GM12878 (cell line): ENCODE data around the gene DCLK2. TPM values are rescaled to one million over a fixed set of nuclear protein-coding genes. Genes with fewer than 3 reads are reported as not detected.

Source experiments
- ATAC-seq: fragments of 200-7000 bp; cut with Tn5 transposase; 3 replicates; pipeline ENCODE4 v1.9.1; 2020; ENCODE audit warnings: mild to moderate bottlenecking, moderate library complexity
- BruUV-seq: library from RNA; stranded (reverse); fragments of 400-500 nt; replicated peaks from 2 replicates; lab custom pipeline; 2021; lab: Mats Ljungman, UMichigan
- CTCF ChIA-PET: fragments of 300-600 bp; sonication (Branson Sonifier 250); formaldehyde crosslinking; extraction: SDS; loops from one replicate; lab custom pipeline; 2021; ENCODE audit warnings: inconsistent platforms; lab: Yijun Ruan, JAX
- POLR2A ChIA-PET: fragments of 350-600 bp; formaldehyde crosslinking; extraction: SDS; loops from one replicate; lab custom pipeline; 2021; ENCODE audit warnings: inconsistent platforms; lab: Charles Lee
- RAD21 ChIA-PET: fragments of 300-600 bp; sonication (Branson Sonifier 250); formaldehyde crosslinking; loops from one replicate; lab custom pipeline; 2023; ENCODE audit warnings: antibody characterized with exemption; ENCODE audit not compliant: unreplicated experiment; lab: Charles Lee
- SMC1A ChIA-PET: fragments of 300-600 bp; sonication (Branson Sonifier 250); formaldehyde crosslinking; loops from one replicate; lab custom pipeline; 2023; ENCODE audit not compliant: unreplicated experiment, uncharacterized antibody; lab: Charles Lee
- DNase-seq: peaks from one replicate; pipeline ENCODE4 v3.0.0-alpha.2; 2011; ENCODE audit warnings: low read depth, low spot score
- FAIRE-seq: peaks from 3 replicates; lab custom pipeline; 2011; peaks lifted over from hg19 to GRCh38; lab: Jason Lieb, UNC
- H2AFZ ChIP-seq: 2 replicates; pipeline ENCODE4 v1.6.0; 2011; ENCODE audit warnings: low read depth, low read length, control low read depth; ENCODE audit not compliant: control insufficient read depth
- H3K27ac ChIP-seq: 2 replicates; pipeline ENCODE4 v1.5.1; 2011; ENCODE audit warnings: control low read depth; ENCODE audit not compliant: control insufficient read depth, insufficient read depth
- H3K27me3 ChIP-seq, 2 experiments: replicated peaks in 1 of 2; 2 replicates each; pipeline versions ENCODE4 v1.6.0 to v1.6.1; 2011; ENCODE audit warnings: low read length in 1 of 2; ENCODE audit not compliant: control insufficient read depth in 2 of 2, insufficient read depth in 2 of 2
- H3K36me3 ChIP-seq, 2 experiments: 2 replicates each; pipeline ENCODE4 v1.5.1; 2011; ENCODE audit warnings: low read length in 1 of 2; ENCODE audit not compliant: control insufficient read depth in 2 of 2, insufficient read depth in 2 of 2
- H3K4me1 ChIP-seq: 2 replicates; pipeline ENCODE4 v1.6.1; 2011; ENCODE audit warnings: mild to moderate bottlenecking, low read length, moderate library complexity, mixed read lengths; ENCODE audit not compliant: control insufficient read depth, insufficient read depth
- H3K4me2 ChIP-seq: 2 replicates; pipeline ENCODE4 v1.6.0; 2011; ENCODE audit warnings: control low read depth; ENCODE audit not compliant: control insufficient read depth, insufficient read depth
- H3K4me3 ChIP-seq: fragments of 200-600 bp; sonication (generic); 2 replicates; pipeline ENCODE4 v1.5.1; 2016
- H3K79me2 ChIP-seq: 2 replicates; pipeline ENCODE4 v1.6.0; 2011; ENCODE audit warnings: low read length; ENCODE audit not compliant: control insufficient read depth, insufficient read depth
- H3K9ac ChIP-seq: 2 replicates; pipeline ENCODE4 v1.8.0; 2011; ENCODE audit warnings: low read length, control low read depth, mixed read lengths; ENCODE audit not compliant: control insufficient read depth, insufficient read depth
- H3K9me3 ChIP-seq: replicated peaks from 3 replicates; pipeline ENCODE4 v1.5.1; 2011; ENCODE audit warnings: mild to moderate bottlenecking, low read length; ENCODE audit not compliant: control insufficient read depth, insufficient read depth
- H4K20me1 ChIP-seq: 2 replicates; pipeline ENCODE4 v1.6.0; 2011; ENCODE audit not compliant: control insufficient read depth, insufficient read depth
- JUNB ChIP-seq: IDR thresholded peaks from 2 replicates; pipeline ENCODE4 v1.6.1; 2016; ENCODE audit warnings: antibody characterized with exemption, mild to moderate bottlenecking
- MEF2A ChIP-seq: IDR thresholded peaks from 2 replicates; pipeline ENCODE4 v1.6.1; 2011; ENCODE audit warnings: low read depth, mild to moderate bottlenecking, low read length, moderate library complexity; ENCODE audit not compliant: insufficient read depth
- MTA3 ChIP-seq: IDR thresholded peaks from 2 replicates; pipeline ENCODE4 v1.6.1; 2012; ENCODE audit warnings: low read length, inconsistent platforms, borderline replicate concordance
- MYB ChIP-seq: fragments of 150-350 bp; IDR thresholded peaks from 2 replicates; pipeline ENCODE4 v1.6.1; 2014; ENCODE audit warnings: mild to moderate bottlenecking, low read depth, low read length, borderline replicate concordance
- POLR2AphosphoS2 ChIP-seq: IDR thresholded peaks from 2 replicates; pipeline ENCODE4 v1.6.1; 2011; ENCODE audit warnings: low read depth, mild to moderate bottlenecking, low read length, improper control_type of control experiment, moderate library complexity
- RB1 ChIP-seq: fragments of 450-650 bp; formaldehyde crosslinking; IDR thresholded peaks from 2 replicates; pipeline ENCODE4 v1.6.1; 2017; ENCODE audit warnings: mild to moderate bottlenecking, borderline replicate concordance
- RFX5 ChIP-seq: IDR thresholded peaks from 2 replicates; pipeline ENCODE4 v1.6.1; 2011; ENCODE audit warnings: low read depth, low read length, improper control_type of control experiment
- SMAD5 ChIP-seq: IDR thresholded peaks from 2 replicates; pipeline ENCODE4 v1.6.1; 2016; ENCODE audit warnings: antibody characterized with exemption, low read depth
- SMARCA5 ChIP-seq: fragments of 450-650 bp; IDR thresholded peaks from 2 replicates; pipeline ENCODE4 v1.6.1; 2017; ENCODE audit warnings: mild to moderate bottlenecking
- SP1 ChIP-seq: IDR thresholded peaks from one replicate; pipeline ENCODE4 v1.6.1; 2011; ENCODE audit warnings: low read depth, low read length
- WGBS: methylation state at CpG from one replicate; pipeline ENCODE4 v1.1.6; 2016; ENCODE audit warnings: low lambda C conversion rate; ENCODE audit not compliant: insufficient replicate concordance, insufficient coverage; ENCODE audit errors: missing lambda C conversion rate; 5-methylcytosine and 5-hydroxymethylcytosine counted together
- in situ Hi-C: fragments of 300-500 bp; cut with MboI; formaldehyde crosslinking; loops from 9 replicates; pipeline ENCODE4 v1.14.3; 2018; ENCODE audit warnings: mixed read lengths
- intact Hi-C: fragments of 100-400 bp; cut with micrococcal nuclease; formaldehyde crosslinking; loops from one replicate; pipeline ENCODE4 v1.14.2; 2022; ENCODE audit not compliant: unreplicated experiment
- polyA plus RNA-seq, 11 experiments: library from polyadenylated mRNA; depleted of rRNA in 4 of 11; unstranded in 6 of 11; stranded (reverse) in 5 of 11; fragments of >200 nt; fragmentation: Nextera tagmentation in 4 of 11; fragmentation: Illumina TruSeq in 1 of 11; extraction: Ambion mirVana in 4 of 11; extraction: Trizol in 1 of 11; gene quantifications; 1 replicate in 1 of 11; 2 replicates in 10 of 11; pipeline versions ENCODE4 v1.2.1 to v1.2.3, GENCODE V29; 2011 to 2016; ENCODE audit warnings: inconsistent platforms in 2 of 11, missing spikeins in 2 of 11, low read depth in 1 of 11
- total RNA-seq, 4 experiments: library from RNA; depleted of rRNA in 3 of 4; stranded (reverse); fragments of >200 nt in 3 of 4; fragmentation: Illumina TruSeq in 1 of 4; extraction: Trizol in 1 of 4; gene quantifications; 2 replicates each; pipeline versions ENCODE4 v1.2.1 to v1.2.3, GENCODE V29; 2013 to 2021
- TF ChIP-seq, protein P1 (sequence below): IDR thresholded peaks from 2 replicates; pipeline ENCODE4 v1.6.1; 2012; ENCODE audit warnings: low read depth, low read length, improper control_type of control experiment
- TF ChIP-seq, protein P2 (sequence below): fragments of 450-650 bp; IDR thresholded peaks from 2 replicates; pipeline ENCODE4 v1.6.1; 2018; ENCODE audit warnings: borderline replicate concordance, mild to moderate bottlenecking; ENCODE audit not compliant: partially characterized antibody

The DCLK2 gene
- total and polyA plus RNA-seq, 10 of the 15 experiments (the other 5 are each of a cell fraction or from before 2014, with no cell fraction given) = not detected

DNA sequence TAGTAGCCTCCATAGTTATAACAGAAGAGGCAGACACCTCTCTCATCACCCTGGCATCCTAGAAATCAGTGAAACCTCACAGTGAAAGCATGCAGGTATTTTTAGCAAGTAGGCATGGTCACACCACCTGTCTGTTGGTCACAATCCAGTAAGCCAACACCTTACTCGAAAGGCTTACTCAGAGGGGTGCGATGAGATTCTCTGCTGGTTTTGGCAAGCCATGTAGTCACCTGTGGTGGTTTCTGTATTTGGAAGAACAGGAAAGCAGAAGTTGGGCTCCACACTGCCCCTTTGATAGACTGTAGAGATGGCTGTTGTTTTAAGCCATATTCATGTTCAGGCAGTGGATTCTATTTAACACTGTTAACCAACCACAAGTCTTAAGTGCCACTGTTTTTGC is 134.7 kb downstream of the DCLK2 start:
- in situ Hi-C loops (no loop called here), intact Hi-C loops (no loop called here)
- Histone ChIP-seq H3K9ac (no peak overlapping the region), H3K27me3 (peaks cover 0 to 2% of the 10 kb centered on the region in 2 experiments; a peak in 1 of 4 replicates), H3K9me3 (no peaks in the 10 kb centered on the region), H3K36me3 (no peaks in the 10 kb centered on the region), H4K20me1 (no peaks in the 10 kb centered on the region), H3K4me3 (no peak overlapping the region), H3K79me2 (no peaks in the 10 kb centered on the region), H3K27ac (no peak overlapping the region), H3K4me2 (no peak overlapping the region), H3K4me1 (no peaks in the 10 kb centered on the region), H2AFZ (no peak overlapping the region)
- CTCF ChIA-PET = no interaction called here
- RAD21 ChIA-PET = no interaction called here
- no TSS peak for BruUV-seq
- ATAC-seq (peak; percentile 69), DNase-seq (no peak), FAIRE-seq (no peak)
- WGBS = 0% methylated on average over 2 of the region's 2 CpGs
- POLR2A ChIA-PET = no interaction called here
- TF ChIP-seq SMARCA5 (no peak), RB1 (no peak), SMAD5 (no peak), MTA3 (no peak), RFX5 (no peak), MEF2A (no peak), JUNB (no peak), POLR2AphosphoS2 (no peak), SP1 (no peak), MYB (no peak)
- TF ChIP-seq, protein P1, sequence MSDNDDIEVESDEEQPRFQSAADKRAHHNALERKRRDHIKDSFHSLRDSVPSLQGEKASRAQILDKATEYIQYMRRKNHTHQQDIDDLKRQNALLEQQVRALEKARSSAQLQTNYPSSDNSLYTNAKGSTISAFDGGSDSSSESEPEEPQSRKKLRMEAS = no peak
- TF ChIP-seq, protein P2, sequence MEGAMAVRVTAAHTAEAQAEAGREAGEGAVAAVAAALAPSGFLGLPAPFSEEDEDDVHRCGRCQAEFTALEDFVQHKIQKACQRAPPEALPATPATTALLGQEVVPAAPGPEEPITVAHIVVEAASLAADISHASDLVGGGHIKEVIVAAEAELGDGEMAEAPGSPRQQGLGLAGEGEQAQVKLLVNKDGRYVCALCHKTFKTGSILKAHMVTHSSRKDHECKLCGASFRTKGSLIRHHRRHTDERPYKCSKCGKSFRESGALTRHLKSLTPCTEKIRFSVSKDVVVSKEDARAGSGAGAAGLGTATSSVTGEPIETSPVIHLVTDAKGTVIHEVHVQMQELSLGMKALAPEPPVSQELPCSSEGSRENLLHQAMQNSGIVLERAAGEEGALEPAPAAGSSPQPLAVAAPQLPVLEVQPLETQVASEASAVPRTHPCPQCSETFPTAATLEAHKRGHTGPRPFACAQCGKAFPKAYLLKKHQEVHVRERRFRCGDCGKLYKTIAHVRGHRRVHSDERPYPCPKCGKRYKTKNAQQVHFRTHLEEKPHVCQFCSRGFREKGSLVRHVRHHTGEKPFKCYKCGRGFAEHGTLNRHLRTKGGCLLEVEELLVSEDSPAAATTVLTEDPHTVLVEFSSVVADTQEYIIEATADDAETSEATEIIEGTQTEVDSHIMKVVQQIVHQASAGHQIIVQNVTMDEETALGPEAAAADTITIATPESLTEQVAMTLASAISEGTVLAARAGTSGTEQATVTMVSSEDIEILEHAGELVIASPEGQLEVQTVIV = no peak
- SMC1A ChIA-PET = no interaction called here
